Measurements from ENCODE around the gene STUB1. TPM values are rescaled to one million over a fixed set of nuclear protein-coding genes. Genes with fewer than 3 reads are reported as not detected.

Gene STUB1
- total RNA-seq, 4 donors from 2014 or later: 51.9 to 190 (median 134) TPM

GRCh38 chr16:680967-681745, 946 bp downstream of the STUB1 start:
- intact Hi-C loops (cut with DNase I; ENCODE audit: low total_unique reads) (no loop called here), in situ Hi-C loops (cut with MboI; ENCODE audit: low pct_ligation_motif_present in 1 of 4, low pct_unique_long_range_greater_than_20kb in 1 of 4, low sequenced_read_pairs in 3 of 4) (no loop called here)
- TF ChIP-seq POLR2AphosphoS5 (IDR thresholded peaks at IDR 0.05): peak in 1 of 3 donors; percentile 8
- TF ChIP-seq, protein P1, sequence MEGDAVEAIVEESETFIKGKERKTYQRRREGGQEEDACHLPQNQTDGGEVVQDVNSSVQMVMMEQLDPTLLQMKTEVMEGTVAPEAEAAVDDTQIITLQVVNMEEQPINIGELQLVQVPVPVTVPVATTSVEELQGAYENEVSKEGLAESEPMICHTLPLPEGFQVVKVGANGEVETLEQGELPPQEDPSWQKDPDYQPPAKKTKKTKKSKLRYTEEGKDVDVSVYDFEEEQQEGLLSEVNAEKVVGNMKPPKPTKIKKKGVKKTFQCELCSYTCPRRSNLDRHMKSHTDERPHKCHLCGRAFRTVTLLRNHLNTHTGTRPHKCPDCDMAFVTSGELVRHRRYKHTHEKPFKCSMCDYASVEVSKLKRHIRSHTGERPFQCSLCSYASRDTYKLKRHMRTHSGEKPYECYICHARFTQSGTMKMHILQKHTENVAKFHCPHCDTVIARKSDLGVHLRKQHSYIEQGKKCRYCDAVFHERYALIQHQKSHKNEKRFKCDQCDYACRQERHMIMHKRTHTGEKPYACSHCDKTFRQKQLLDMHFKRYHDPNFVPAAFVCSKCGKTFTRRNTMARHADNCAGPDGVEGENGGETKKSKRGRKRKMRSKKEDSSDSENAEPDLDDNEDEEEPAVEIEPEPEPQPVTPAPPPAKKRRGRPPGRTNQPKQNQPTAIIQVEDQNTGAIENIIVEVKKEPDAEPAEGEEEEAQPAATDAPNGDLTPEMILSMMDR (IDR thresholded peaks at IDR 0.05): peak in 1 of 5 experiments; percentile 8
- no peak for TF ChIP-seq EP300 (IDR thresholded peaks at IDR 0.05; ENCODE audit: low read depth)
- no peaks in the 10 kb centered on the region for H3K27me3 ChIP-seq
- H3K9me3 ChIP-seq: no peaks in the 10 kb centered on the region
- peak; percentile 56 for DNase-seq
- peaks cover 0 to 9% (median 0%) of the 10 kb centered on the region in 4 donors for H3K36me3 ChIP-seq
- H3K27ac ChIP-seq: peak overlapping the region; percentile 91 to 96 (median 95)
- peak overlapping the region; percentile 69 to 86 (median 79) for H3K4me3 ChIP-seq
- WGBS, 2 donors (ENCODE audit: low coverage in 1 of 2): 48% methylated on average over 39 of the region's 44 CpGs; no CpG with 5 or more reads in 1 of the 2 donors
- peaks cover 40 to 75% (median 61%) of the 10 kb centered on the region in 4 donors for H3K4me1 ChIP-seq

DNA sequence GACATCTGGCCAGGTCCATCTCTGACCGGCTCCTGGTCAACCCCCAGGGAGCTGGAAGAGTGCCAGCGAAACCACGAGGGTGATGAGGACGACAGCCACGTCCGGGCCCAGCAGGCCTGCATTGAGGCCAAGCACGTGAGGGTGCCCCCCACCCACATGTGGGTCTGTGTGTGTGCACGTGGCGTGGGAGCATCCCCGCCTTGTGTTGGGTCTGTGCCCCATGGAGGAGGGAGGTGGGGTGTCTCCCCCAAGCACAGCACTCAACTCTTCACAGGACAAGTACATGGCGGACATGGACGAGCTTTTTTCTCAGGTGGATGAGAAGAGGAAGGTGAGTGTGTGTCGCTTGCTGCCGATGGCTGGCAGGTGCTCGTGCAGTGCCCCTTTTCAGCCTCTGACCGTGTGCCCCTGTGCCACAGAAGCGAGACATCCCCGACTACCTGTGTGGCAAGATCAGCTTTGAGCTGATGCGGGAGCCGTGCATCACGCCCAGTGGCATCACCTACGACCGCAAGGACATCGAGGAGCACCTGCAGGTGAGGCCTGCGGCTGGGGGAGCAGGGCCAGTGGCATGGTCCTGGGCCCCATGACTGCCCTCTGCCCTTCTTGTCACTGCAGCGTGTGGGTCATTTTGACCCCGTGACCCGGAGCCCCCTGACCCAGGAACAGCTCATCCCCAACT, 1.7 kb downstream of the STUB1 start:
- no peak overlapping the region for H3K4me3 ChIP-seq
- intact Hi-C loops (cut with DNase I; ENCODE audit: low total_unique reads): no loop called here

GRCh38 chr16:682493-683395, 2.5 kb downstream of the STUB1 start:
- Histone ChIP-seq H3K27ac (peak overlapping the region in 3 of 4 donors; percentile 78 to 88 (median 78)), H3K36me3 (peaks cover 0 to 9% (median 0%) of the 10 kb centered on the region in 4 donors), H3K27me3 (no peaks in the 10 kb centered on the region), H3K4me1 (peaks cover 34 to 60% (median 47%) of the 10 kb centered on the region in 4 donors), H3K9me3 (no peaks in the 10 kb centered on the region), H3K4me3 (peak overlapping the region in 3 of 4 donors; percentile 55 to 67 (median 56))
- in situ Hi-C loops (cut with MboI; ENCODE audit: low pct_ligation_motif_present in 1 of 4, low pct_unique_long_range_greater_than_20kb in 1 of 4, low sequenced_read_pairs in 3 of 4) (no loop called here), intact Hi-C loops (cut with DNase I; ENCODE audit: low total_unique reads) (no loop called here)
- TF ChIP-seq, protein P1 (IDR thresholded peaks at IDR 0.05): no peak
- TF ChIP-seq EP300 (IDR thresholded peaks at IDR 0.05; ENCODE audit: low read depth) (no peak), POLR2A (IDR thresholded peaks at IDR 0.05) (no peak), POLR2AphosphoS5 (IDR thresholded peaks at IDR 0.05) (no peak)
- 79% methylated on average over 32 of the region's 36 CpGs; no CpG with 5 or more reads in 1 of the 2 donors for WGBS, 2 donors (ENCODE audit: low coverage in 1 of 2)
- no peak for DNase-seq

More for the DNA sequence above, 1.7 kb downstream of the STUB1 start:
- Histone ChIP-seq H3K27ac (no peak overlapping the region), H3K27me3 (no peaks in the 10 kb centered on the region), H3K9me3 (no peaks in the 10 kb centered on the region), H3K4me1 (peaks cover 34 to 67% (median 53%) of the 10 kb centered on the region in 4 donors), H3K36me3 (peaks cover 0 to 9% (median 0%) of the 10 kb centered on the region in 4 donors)
- TF ChIP-seq EP300 (IDR thresholded peaks at IDR 0.05; ENCODE audit: low read depth) (no peak), POLR2AphosphoS5 (IDR thresholded peaks at IDR 0.05) (no peak), POLR2A (IDR thresholded peaks at IDR 0.05) (no peak)
- TF ChIP-seq, protein P1 (IDR thresholded peaks at IDR 0.05): no peak
- no peak for DNase-seq
- WGBS, 2 donors (ENCODE audit: low coverage in 1 of 2): 77% methylated on average over 28 of the region's 28 CpGs; no CpG with 5 or more reads in 1 of the 2 donors
- in situ Hi-C loops (cut with MboI; ENCODE audit: low pct_ligation_motif_present in 1 of 4, low pct_unique_long_range_greater_than_20kb in 1 of 4, low sequenced_read_pairs in 3 of 4): no loop called here

All from transverse colon (tissue), 4 donors.